ENCODE results near the gene STAG3. TPM values are rescaled to one million over a fixed set of nuclear protein-coding genes. Genes with fewer than 3 reads are reported as not detected.
A peak's percentile ranks its signal among the peaks of the same experiment; 100 is the strongest.
"Not testable (repeated sequence)": the region's sequence is repeated elsewhere in the genome, so short reads cannot be mapped to it uniquely, and the experiment has no call there.

STAG3 gene
- polyA plus RNA-seq, 3 donors, result 9.2 to 11.8 (median 10.5) TPM

DNA sequence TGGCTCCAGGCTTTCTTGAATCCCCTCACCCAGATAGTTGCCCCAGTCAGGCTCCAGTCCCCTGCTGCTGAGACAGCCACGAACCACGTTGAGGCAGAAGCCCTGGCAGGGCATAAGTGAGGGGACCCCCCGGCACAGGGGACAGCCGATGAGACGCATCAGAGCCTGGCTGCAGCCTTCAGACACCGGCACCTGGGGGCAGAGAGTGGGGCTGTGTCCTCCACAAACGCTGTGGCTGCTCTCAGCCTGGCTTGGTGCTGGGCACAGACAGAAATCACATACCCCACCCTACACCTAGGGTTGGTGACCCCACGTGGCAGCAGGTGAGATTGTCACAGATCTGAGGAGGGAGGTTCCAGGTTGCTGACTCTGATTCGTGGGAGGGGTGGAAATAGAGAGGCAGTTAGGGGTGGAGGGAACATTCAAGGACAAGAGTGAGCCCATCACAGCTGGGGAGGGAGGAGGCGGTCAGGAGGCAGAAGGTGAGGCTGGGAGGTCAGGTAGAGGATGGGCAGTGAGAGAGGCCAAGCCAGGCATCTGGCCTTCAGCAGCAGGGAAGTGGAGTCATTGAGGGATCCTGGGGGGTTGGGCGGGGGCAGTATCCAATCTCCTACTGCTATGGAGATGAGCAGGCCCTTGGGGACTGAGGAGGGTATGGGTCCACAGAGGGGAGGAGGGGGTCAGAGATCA lies 3.8 kb upstream of the STAG3 start:
- DNase-seq (ENCODE audit: low read depth in 3 of 3, low spot score in 2 of 3), result no peak

DNA sequence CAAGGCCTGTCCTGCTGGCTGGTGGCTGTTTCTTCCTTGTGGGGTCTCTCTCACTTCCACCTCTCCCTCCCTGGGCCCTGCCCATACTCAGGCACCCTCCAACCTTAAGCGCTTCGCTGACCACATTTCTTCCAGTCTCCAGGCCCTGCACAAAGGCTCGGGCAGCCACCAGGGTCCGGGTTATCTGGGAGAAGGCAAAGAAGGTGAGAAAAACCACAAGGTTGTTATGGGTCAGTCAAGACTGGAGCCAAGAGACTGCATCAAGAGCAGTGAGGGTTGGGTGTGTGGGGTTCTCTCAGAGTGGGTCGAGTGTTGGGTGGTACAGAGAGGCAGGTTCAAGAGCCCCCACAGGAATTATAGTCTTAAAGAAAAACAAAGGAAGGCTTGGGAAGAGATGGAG lies 3.1 kb upstream of the STAG3 start:
- DNase-seq (ENCODE audit: low read depth in 3 of 3, low spot score in 2 of 3), result no peak

- DNase-seq (ENCODE audit: low read depth in 3 of 3, low spot score in 2 of 3), result no peak
These were observed 2.3 kb upstream of the STAG3 start for GRCh38 chr7:100175296-100175935.

- DNase-seq (ENCODE audit: low read depth in 3 of 3, low spot score in 2 of 3), result no peak
These were observed 1.3 kb upstream of the STAG3 start for GRCh38 chr7:100176096-100177044.

DNA sequence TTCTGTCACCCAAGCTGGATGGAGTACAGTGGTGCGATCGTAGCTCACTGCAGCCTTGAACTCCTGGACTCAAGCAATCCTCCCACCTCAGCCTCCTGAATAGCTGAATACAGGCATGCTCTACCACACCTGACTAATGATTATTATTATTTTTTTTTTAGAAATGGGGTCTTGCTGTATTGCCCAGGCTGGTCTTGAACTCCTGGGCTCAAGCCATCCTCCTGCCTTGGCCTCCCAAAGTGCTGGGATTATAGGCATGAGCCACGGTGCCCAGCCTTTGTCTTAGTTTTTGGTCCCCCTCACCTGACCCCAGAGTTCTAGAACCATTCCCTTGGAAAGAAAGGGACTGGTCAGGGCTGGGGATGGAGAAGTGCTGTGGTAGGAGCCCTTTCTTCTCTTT lies 2.4 kb downstream of the STAG3 start:
- DNase-seq (ENCODE audit: low read depth in 3 of 3, low spot score in 2 of 3), result not testable (repeated sequence)

DNA sequence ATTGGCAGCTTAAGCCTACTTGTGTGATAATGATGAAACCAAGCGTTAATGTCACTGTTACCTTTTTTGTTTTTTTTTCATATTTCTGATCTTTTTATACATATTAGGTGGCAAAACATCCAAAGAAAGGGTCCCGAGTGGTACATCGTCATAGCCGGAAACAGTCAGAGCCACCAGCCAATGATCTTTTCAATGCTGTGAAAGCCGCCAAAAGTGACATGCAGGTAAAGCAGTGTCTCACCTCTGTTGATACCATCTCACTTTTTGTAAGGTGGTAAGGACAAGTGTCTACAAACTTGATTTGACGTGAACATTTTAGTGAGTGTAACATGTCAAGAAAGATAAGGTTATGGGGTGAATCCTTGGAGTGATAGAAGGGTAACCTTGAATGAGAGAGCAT lies 4.9 kb downstream of the STAG3 start:
- not testable (repeated sequence) for DNase-seq (ENCODE audit: low read depth in 3 of 3, low spot score in 2 of 3)

- DNase-seq (ENCODE audit: low read depth in 3 of 3, low spot score in 2 of 3), result not testable (repeated sequence)
These were observed 5.4 kb downstream of the STAG3 start for GRCh38 chr7:100183090-100183489.

DNA sequence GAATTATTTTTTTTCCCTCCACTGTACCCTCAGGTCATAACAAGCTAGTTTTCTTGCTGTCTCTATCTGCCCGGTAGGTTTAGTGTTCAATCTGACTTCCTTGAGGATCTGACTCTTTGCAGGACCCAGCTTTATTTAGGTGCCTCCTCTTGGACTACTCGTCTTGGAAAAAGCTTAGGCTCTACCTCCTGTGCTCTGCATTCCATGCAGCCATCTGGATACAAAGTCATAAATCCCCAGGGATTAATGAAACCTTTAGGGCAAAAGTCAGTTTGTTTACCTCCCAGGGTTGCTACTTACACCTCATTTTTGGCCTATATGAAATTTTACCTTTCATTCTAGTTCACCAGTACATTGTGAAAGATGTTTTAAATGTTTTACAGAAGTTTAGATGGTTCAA lies 8.0 kb downstream of the STAG3 start:
- DNase-seq (ENCODE audit: low read depth in 3 of 3, low spot score in 2 of 3), result no peak

GRCh38 chr7:100189061-100189460 lies 11.3 kb downstream of the STAG3 start:
- DNase-seq (ENCODE audit: low read depth in 3 of 3, low spot score in 2 of 3), result no peak

- DNase-seq (ENCODE audit: low read depth in 3 of 3, low spot score in 2 of 3), result no peak
These were observed 12.5 kb downstream of the STAG3 start for GRCh38 chr7:100190048-100190711.

GRCh38 chr7:100191775-100192174 lies 14.1 kb downstream of the STAG3 start:
- DNase-seq (ENCODE audit: low read depth in 3 of 3, low spot score in 2 of 3), result no peak

- DNase-seq (ENCODE audit: low read depth in 3 of 3, low spot score in 2 of 3), result not testable (repeated sequence)
These were observed 14.7 kb downstream of the STAG3 start for GRCh38 chr7:100192281-100192862.

DNA sequence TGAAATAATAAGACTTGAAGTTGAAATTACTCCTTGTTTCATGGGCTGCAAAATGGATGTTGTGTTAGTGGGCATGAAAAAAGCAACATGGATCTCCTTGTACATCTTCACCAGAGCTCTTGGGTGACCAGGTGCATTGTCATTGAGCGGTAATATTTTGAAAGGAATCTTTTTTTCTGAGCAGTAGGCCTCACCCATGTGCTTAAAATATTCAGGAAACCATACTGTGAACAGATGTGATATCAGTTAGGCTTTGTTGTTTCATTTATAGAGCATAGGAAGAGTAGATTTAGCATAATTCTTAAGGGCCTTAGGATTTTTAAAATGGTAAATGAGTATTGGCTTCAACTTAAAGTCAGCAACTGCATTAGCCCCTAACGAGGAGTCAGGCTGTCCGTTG lies 15.3 kb downstream of the STAG3 start:
- no peak for DNase-seq (ENCODE audit: low read depth in 3 of 3, low spot score in 2 of 3)

DNA sequence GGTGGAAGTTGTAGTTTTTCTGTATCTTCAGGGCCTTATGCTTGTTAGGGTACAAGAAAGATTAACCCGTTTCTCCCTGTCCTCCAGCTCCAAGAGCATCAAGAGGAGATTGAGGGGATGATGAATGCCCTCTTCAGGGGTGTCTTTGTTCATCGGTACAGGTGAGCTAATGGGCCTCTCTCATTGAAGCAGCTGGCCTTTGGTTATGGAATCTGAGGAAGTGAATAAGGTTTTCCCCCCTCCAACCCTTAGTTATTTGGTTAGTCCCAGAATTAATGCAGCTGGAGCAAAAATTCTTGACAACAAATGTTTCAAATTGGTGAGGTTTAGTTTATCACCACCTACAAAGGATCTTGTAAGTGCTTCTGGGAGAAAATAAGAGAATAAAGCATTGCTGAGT lies 17.5 kb downstream of the STAG3 start:
- no peak for DNase-seq (ENCODE audit: low read depth in 3 of 3, low spot score in 2 of 3)

DNA sequence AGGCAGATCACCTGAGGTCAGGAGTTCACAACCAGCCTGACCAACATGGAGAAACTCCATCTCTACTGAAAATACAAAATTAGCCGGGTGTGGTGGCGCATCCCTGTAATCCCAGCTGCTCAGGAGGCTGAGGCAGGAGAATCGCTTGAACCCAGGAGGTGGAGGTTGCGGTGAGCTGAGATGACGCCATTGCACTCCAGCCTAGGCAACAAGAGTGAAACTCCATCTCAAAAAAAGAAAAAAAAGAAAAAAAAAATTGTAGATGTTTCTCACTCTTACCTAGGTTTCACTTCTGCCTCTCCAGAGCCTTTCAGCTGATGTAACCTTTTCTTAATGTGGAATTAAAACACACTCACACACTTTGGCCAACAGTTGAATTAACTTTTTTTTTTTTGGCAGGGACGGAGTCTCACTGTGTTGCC lies 18.2 kb downstream of the STAG3 start:
- DNase-seq (ENCODE audit: low read depth in 3 of 3, low spot score in 2 of 3), result not testable (repeated sequence)

DNA sequence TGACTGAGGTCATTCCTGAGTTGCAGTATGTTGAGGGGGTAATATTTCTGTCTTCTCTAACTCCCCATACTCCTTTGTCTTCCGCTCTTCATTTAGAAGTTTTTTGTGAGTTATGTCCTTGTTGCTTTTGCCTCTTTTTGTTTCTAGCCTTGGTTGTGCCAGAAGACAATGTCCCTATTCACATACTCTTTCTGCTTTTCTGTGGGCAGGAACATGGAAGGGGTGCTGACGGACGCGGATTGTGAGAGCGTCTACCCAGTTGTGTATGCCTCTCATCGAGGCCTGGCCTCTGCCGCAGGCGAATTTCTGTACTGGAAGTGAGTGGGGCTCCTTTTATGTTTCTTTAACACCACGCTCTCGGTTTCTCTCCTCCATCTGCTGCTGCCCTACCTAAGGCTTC lies 20.5 kb downstream of the STAG3 start:
- no peak for DNase-seq (ENCODE audit: low read depth in 3 of 3, low spot score in 2 of 3)

DNA sequence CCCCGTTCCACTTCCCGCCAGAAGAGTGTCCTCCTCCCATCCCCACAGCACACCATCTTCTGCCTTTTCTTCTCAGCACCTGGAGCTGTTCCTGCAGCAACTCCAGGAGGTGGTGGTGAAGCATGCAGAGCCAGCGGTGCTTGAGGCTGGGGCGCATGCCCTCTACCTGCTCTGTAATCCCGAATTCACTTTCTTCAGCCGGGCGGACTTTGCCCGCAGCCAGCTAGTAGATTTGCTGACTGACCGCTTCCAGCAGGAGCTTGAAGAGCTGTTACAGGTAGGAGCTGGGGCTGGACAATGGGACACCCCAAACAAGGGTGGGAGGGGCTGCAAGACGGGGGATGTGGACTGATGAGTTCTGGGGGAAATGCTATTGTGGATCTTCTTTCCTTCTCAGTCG lies 23.0 kb downstream of the STAG3 start:
- no peak for DNase-seq (ENCODE audit: low read depth in 3 of 3, low spot score in 2 of 3)

- DNase-seq (ENCODE audit: low read depth in 3 of 3, low spot score in 2 of 3), result no peak
These were observed 26.7 kb downstream of the STAG3 start for GRCh38 chr7:100204454-100204853.

GRCh38 chr7:100208911-100209408 lies 31.2 kb downstream of the STAG3 start:
- peak in 2 of 3 donors; percentile 25 to 51 for DNase-seq (ENCODE audit: low read depth in 3 of 3, low spot score in 2 of 3)

- DNase-seq (ENCODE audit: low read depth in 3 of 3, low spot score in 2 of 3), result no peak
These were observed 31.8 kb downstream of the STAG3 start for GRCh38 chr7:100209493-100209892.

All from right renal cortex interstitium (tissue), 3 donors.